Stimulated activated CD8-positive, alpha-beta memory T cell treated with anti-CD3 and anti-CD28 coated beads, Interleukin-15, amount 100 ng/mL, for 24 hours (primary cell): ENCODE data around the gene TAS2R50.
"Not testable (repeated sequence)": the region's sequence is repeated elsewhere in the genome, so short reads cannot be mapped to it uniquely, and the experiment has no call there.

Experiments
- DNase-seq: peaks from one replicate; pipeline ENCODE4 v3.0.0-alpha.2; 2020; ENCODE audit warnings: low read depth

The TAS2R50 gene

GRCh38 chr12:10986812-10987211 lies at the start of gene TAS2R50:
TSS of gene TAS2R50 (minus strand) at chr12:10986912. CDS start at chr12:10986860, 52 bp downstream.
- no peak for DNase-seq

- not testable (repeated sequence) for DNase-seq
Measured at GRCh38 chr12:11033959-11034358, 47.2 kb upstream of the TAS2R50 start.

- no peak for DNase-seq
Measured at GRCh38 chr12:11031307-11031706, 44.6 kb upstream of the TAS2R50 start, which contains the start of gene TAS2R31. TSS of gene TAS2R31 (minus strand) at chr12:11031407. CDS start at chr12:11031335, 72 bp downstream.

- no peak for DNase-seq
Measured at GRCh38 chr12:11026118-11026517, 39.4 kb upstream of the TAS2R50 start.

GRCh38 chr12:11023387-11023786 lies 36.7 kb upstream of the TAS2R50 start:
- no peak for DNase-seq

GRCh38 chr12:11022520-11022919 lies 35.8 kb upstream of the TAS2R50 start, which contains the start of gene TAS2R19:
TSS of gene TAS2R19 (minus strand) at chr12:11022620. CDS start at chr12:11022571, 49 bp downstream.
- DNase-seq, result no peak

- no peak for DNase-seq
Measured at GRCh38 chr12:11016937-11017336, 30.2 kb upstream of the TAS2R50 start.

- no peak for DNase-seq
Measured at GRCh38 chr12:11015775-11016430, 29.2 kb upstream of the TAS2R50 start.

- DNase-seq, result no peak
Measured at GRCh38 chr12:11014234-11014633, 27.5 kb upstream of the TAS2R50 start.

GRCh38 chr12:11007608-11008007 lies 20.9 kb upstream of the TAS2R50 start:
- DNase-seq, result no peak

- DNase-seq, result no peak
Measured at GRCh38 chr12:10998204-10998603, 11.5 kb upstream of the TAS2R50 start, which contains the start of gene TAS2R20. TSS of gene TAS2R20 (minus strand) at chr12:10998304. CDS start at chr12:10997875, 429 bp downstream.

- no peak for DNase-seq
Measured at GRCh38 chr12:10994307-10994706, 7.6 kb upstream of the TAS2R50 start.

- DNase-seq, result no peak
Measured at GRCh38 chr12:10989107-10989506, 2.4 kb upstream of the TAS2R50 start.

GRCh38 chr12:10982244-10982643 lies 4.5 kb downstream of the TAS2R50 start:
- no peak for DNase-seq

GRCh38 chr12:10974965-10975364 lies 11.7 kb downstream of the TAS2R50 start:
- no peak for DNase-seq

GRCh38 chr12:10968765-10969456 lies 17.8 kb downstream of the TAS2R50 start:
- no peak for DNase-seq

GRCh38 chr12:10967409-10967808 lies 19.3 kb downstream of the TAS2R50 start:
- no peak for DNase-seq

- no peak for DNase-seq
Measured at GRCh38 chr12:10966314-10966713, 20.4 kb downstream of the TAS2R50 start.

- no peak for DNase-seq
Measured at GRCh38 chr12:10965476-10965875, 21.2 kb downstream of the TAS2R50 start.

GRCh38 chr12:10960211-10960610 lies 26.5 kb downstream of the TAS2R50 start:
- DNase-seq, result no peak

- DNase-seq, result no peak
Measured at GRCh38 chr12:10959804-10960203, 26.9 kb downstream of the TAS2R50 start.

- DNase-seq, result no peak
Measured at GRCh38 chr12:10957741-10958140, 29.0 kb downstream of the TAS2R50 start.

GRCh38 chr12:10956085-10956484 lies 30.6 kb downstream of the TAS2R50 start:
- no peak for DNase-seq
